Heart right ventricle (tissue), 16 donors: Measurements from ENCODE around the gene LILRA2. TPM values are rescaled to one million over a fixed set of nuclear protein-coding genes. Genes with fewer than 3 reads are reported as not detected.
"Not testable (repeated sequence)": the region's sequence is repeated elsewhere in the genome, so short reads cannot be mapped to it uniquely, and the experiment has no call there.

Experiments
- ATAC-seq, 8 donors: fragments of 200-7000 bp; cut with Tn5 transposase; one replicate each; pipeline ENCODE4 v1.9.1; 2020; ENCODE audit warnings: mild to moderate bottlenecking in 8 of 8, moderate library complexity in 8 of 8, moderate number of reproducible peaks in 1 of 8
- DNase-seq, 2 donors: peaks; one replicate each; pipeline ENCODE4 v3.0.0-alpha.2; 2020
- H3K27ac ChIP-seq, 10 donors: fragments of 200-600 bp; sonication (generic) in 2 of 10; one replicate each; pipeline versions ENCODE4 v1.5.0 to v1.8.0; 2020 to 2022; ENCODE audit warnings: mild to moderate bottlenecking in 3 of 10
- H3K27me3 ChIP-seq, 7 donors: fragments of 200-600 bp; one replicate each; pipeline ENCODE4 v1.8.0; 2021 to 2022; ENCODE audit warnings: mild to moderate bottlenecking in 2 of 7
- H3K36me3 ChIP-seq, 9 donors: fragments of 200-600 bp; sonication (generic) in 1 of 9; one replicate each; pipeline versions ENCODE4 v1.5.0 to v1.8.0; 2020 to 2022; ENCODE audit warnings: mild to moderate bottlenecking in 2 of 9
- H3K4me1 ChIP-seq, 9 donors: fragments of 200-600 bp; sonication (generic) in 1 of 9; one replicate each; pipeline versions ENCODE4 v1.5.0 to v1.8.0; 2020 to 2022; ENCODE audit warnings: mild to moderate bottlenecking in 4 of 9
- H3K4me3 ChIP-seq, 10 donors: fragments of 200-600 bp; sonication (generic) in 2 of 10; one replicate each; pipeline versions ENCODE4 v1.5.0 to v1.8.0; 2020 to 2022; ENCODE audit warnings: mild to moderate bottlenecking in 7 of 10, moderate library complexity in 2 of 10
- H3K9me3 ChIP-seq, 11 donors: fragments of 200-600 bp in 10 of 11; sonication (generic) in 2 of 11; one replicate each; pipeline versions ENCODE4 v1.5.0 to v1.8.0; 2013 to 2022; ENCODE audit warnings: mild to moderate bottlenecking in 2 of 11, control low read depth in 1 of 11, moderate library complexity in 1 of 11
- WGBS, 2 donors: extraction: QIAGEN DNeasy Blood & Tissue Kit; methylation state at CpG; one replicate each; pipeline ENCODE4 v1.1.7; 2013; ENCODE audit warnings: inconsistent platforms in 1 of 2; 5-methylcytosine and 5-hydroxymethylcytosine counted together
- intact Hi-C, 10 donors: fragments of 100-400 bp; cut with DNase I; formaldehyde crosslinking; loops; one replicate each; pipeline versions ENCODE4 v1.11.1 to v1.14.2; 2022
- polyA plus RNA-seq, 2 donors: library from polyadenylated mRNA; stranded (reverse); fragments of 200-250 nt; gene quantifications; one replicate each; pipeline ENCODE4 v1.2.3, GENCODE V29; 2013
- total RNA-seq, 10 donors: library from RNA; stranded (reverse); fragmentation: NEBNext Ultra II Directional in 3 of 10; extraction: Animal tissue kit (Norgen Biotek cat#: 25700) in 3 of 10; gene quantifications; one replicate each; pipeline versions ENCODE4 v1.2.1 to v1.2.4, GENCODE V29; 2021 to 2023
- TF ChIP-seq, protein P1 (sequence below), 9 donors: fragments of 200-600 bp; sonication (generic) in 2 of 9; IDR thresholded peaks; one replicate each; pipeline versions ENCODE4 v1.5.0 to v1.8.0; 2021 to 2022; ENCODE audit warnings: antibody characterized with exemption in 9 of 9, mild to moderate bottlenecking in 5 of 9, moderate library complexity in 1 of 9
- donor health status: Arrhythmogenic right ventricular cardiomyopathy.
- donor health status: ischemic (EF 13 %, LVEDD 7.1; RV severe dilation, severe dysfunction).
- donor health status: healthy with polysubstance abuse.
- donor health status: DM: no; HTN: yes; CAD: no.
- donor health status: DM: no; HTN: no; CAD: no.
- donor health status: ischemic (EF 25% LVEDD 6.9; RV normal size, moderate dysfunction).
- donor health status: ischemic (EF 25% LVEDD 5.7; RV mildly dilated, moderate dysfunction).
- donor health status: healthy.
- donor health status: DM: yes; HTN: yes; CAD: no.
- donor health status: Ischemic cardiomyopathy.
- donor health status: ischemic (EF 35%, LVEDD 5.7; RV mildly dilated, moderate dysfunction).
- donor health status: nonischemic (EF 11% LVEDD 7.7; RV severe dilation, severe dysfunction).
- donor health status: DM: yes; HTN: yes; CAD: no.
- donor health status: PGD.
- donor health status: ischemic (EF 29% LVEDD 5.4; RV normal size, mild dysfunction).
- donor health status: nonischemic (EF 23%, LVEDD 6.1; RV moderate dilation, normal function).

The LILRA2 gene
- total and polyA plus RNA-seq, 12 donors = 0.22 to 3.3 (median 0.97) TPM

DNA sequence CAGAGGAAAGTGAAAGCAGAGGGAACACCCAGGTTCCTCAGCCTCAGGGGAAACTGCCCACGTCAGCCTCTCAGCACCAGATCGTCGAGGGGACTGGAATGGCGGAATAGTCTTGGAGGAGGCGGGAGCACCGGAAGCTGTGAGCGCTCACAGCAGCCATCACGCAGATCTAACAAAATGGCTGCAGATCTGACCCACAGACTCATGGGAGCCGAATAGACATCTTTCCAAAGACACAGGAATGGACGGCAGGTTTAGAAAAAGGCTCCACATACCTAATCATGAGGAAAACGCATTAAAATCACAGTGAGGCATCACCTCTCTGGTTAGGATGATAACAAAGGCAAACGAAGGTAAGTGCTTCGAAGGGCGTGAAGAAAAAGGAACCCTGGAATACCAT lies 11.8 kb upstream of the LILRA2 start:
- Histone ChIP-seq H3K4me3 (no peak overlapping the region), H3K27me3 (peaks cover 0 to 44% (median 22%) of the 10 kb centered on the region in 7 donors), H3K27ac (no peak overlapping the region), H3K4me1 (no peaks in the 10 kb centered on the region), H3K36me3 (no peaks in the 10 kb centered on the region), H3K9me3 (no peaks in the 10 kb centered on the region)
- intact Hi-C loops = no loop called here
- 81 to 83% methylated on average over 14 of the region's 14 CpGs for WGBS, 2 donors
- DNase-seq (no peak), ATAC-seq (no peak)
- TF ChIP-seq, protein P1, sequence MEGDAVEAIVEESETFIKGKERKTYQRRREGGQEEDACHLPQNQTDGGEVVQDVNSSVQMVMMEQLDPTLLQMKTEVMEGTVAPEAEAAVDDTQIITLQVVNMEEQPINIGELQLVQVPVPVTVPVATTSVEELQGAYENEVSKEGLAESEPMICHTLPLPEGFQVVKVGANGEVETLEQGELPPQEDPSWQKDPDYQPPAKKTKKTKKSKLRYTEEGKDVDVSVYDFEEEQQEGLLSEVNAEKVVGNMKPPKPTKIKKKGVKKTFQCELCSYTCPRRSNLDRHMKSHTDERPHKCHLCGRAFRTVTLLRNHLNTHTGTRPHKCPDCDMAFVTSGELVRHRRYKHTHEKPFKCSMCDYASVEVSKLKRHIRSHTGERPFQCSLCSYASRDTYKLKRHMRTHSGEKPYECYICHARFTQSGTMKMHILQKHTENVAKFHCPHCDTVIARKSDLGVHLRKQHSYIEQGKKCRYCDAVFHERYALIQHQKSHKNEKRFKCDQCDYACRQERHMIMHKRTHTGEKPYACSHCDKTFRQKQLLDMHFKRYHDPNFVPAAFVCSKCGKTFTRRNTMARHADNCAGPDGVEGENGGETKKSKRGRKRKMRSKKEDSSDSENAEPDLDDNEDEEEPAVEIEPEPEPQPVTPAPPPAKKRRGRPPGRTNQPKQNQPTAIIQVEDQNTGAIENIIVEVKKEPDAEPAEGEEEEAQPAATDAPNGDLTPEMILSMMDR (IDR thresholded peaks at IDR 0.05) = no peak

DNA sequence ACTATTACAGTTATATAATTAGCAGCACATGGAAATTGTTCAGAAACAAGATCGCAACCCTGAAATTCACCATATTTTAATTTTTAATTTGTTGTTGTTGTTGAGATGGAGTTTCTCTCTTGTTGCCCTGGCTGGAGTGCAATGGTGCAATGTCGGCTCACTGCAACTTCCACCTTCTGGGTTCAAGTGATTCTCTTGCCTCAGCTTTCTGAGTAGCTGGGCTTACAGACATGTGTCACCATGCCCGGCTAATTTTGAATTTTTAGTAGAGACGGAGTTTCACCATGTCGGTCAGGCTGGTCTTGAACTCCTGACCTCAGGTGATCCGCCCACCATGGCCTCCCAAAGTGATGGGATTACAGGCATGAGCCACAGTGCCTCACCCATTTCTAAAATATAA lies 10.4 kb upstream of the LILRA2 start:
- H3K27ac ChIP-seq, DNase-seq, H3K4me1 ChIP-seq, H3K9me3 ChIP-seq, intact Hi-C loops, H3K36me3 ChIP-seq, H3K4me3 ChIP-seq, ATAC-seq: not testable (repeated sequence)
- peaks cover 0 to 49% (median 18%) of the 10 kb centered on the region in 7 donors for H3K27me3 ChIP-seq
- WGBS, 2 donors = 84 to 87% methylated on average over 6 of the region's 6 CpGs

DNA sequence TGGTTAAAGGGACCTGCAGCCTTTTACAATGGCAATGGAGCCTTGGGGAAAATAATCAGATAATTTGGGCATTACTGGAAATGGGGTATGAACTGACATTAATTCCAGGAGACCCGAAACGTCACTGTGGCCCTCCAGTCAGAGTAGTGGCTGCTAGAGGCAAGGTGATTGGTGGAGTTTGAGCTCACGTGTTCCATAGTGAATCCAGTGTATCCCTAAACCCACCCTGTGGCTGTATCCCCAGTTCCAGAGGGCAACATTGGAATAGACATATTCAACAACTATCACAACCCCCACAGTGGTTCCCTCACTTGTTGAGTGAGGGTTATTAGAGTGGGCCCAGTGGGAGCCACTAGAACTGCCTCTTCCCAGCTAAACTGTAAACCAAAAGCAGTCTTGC lies 3.3 kb upstream of the LILRA2 start:
- peaks cover 0 to 35% (median 19%) of the 10 kb centered on the region in 7 donors for H3K27me3 ChIP-seq
- H3K27ac ChIP-seq = no peak overlapping the region
- intact Hi-C loops = no loop called here
- peaks cover 0 to 20% (median 0%) of the 10 kb centered on the region in 9 donors for H3K4me1 ChIP-seq
- TF ChIP-seq, protein P1 (IDR thresholded peaks at IDR 0.05) = no peak
- 58 to 65% methylated on average over 3 of the region's 3 CpGs for WGBS, 2 donors
- H3K9me3 ChIP-seq = no peaks in the 10 kb centered on the region
- no peak for DNase-seq
- H3K36me3 ChIP-seq = no peaks in the 10 kb centered on the region
- no peak for ATAC-seq
- H3K4me3 ChIP-seq = no peak overlapping the region

DNA sequence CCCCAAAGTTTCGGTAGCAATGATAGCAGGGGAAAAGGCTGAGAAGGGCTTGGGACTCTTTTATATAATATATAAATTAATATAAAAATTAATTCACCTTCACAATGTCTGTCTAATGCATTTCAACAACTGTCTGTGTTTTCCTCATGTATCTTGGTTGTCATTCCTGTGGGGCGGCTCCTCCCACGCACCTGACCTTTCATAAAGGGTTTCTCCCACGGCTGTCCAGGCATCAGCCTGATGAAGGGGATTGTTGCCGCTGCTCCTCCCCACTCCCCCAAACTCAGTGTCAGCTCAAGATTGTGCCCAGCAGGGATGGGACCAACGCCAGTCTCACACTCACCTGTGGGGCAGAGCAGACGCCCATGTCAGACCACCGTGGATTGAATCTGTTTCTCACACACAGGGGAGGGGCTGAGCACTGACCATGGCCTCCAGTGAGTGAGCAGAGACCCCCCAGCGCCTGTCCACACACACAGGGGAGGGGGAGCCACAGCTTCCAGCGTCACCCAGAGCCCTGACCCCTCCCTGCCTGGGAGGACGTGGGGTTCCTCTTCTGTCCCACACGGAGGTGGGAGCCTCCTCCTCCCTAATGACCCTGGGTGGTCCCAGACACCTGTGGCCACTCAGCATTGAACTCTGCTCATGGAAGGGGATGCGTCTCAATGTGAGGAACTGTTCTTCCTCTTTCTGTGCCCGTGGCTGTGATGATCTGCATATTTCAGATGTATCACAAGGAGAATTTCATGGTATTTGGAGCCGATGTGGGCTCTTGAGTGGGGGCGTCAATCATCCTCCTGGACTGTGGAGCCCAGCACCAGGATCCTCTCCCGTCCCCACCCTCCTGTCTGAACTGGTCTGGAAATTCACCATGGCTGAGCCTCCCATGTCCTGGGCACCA lies 1.6 kb upstream of the LILRA2 start:
- peaks cover 0 to 33% (median 13%) of the 10 kb centered on the region in 7 donors for H3K27me3 ChIP-seq
- peak overlapping the region in 1 of 10 donors; percentile 79 for H3K27ac ChIP-seq
- H3K9me3 ChIP-seq, DNase-seq, H3K36me3 ChIP-seq, intact Hi-C loops: not testable (repeated sequence)
- H3K4me3 ChIP-seq = peak overlapping the region in 1 of 10 donors; percentile 39
- peaks cover 0 to 20% (median 0%) of the 10 kb centered on the region in 9 donors for H3K4me1 ChIP-seq
- peak in 2 of 8 donors; percentile 26 to 41 for ATAC-seq
- 59 to 63% methylated on average over 17 of the region's 17 CpGs for WGBS, 2 donors

DNA sequence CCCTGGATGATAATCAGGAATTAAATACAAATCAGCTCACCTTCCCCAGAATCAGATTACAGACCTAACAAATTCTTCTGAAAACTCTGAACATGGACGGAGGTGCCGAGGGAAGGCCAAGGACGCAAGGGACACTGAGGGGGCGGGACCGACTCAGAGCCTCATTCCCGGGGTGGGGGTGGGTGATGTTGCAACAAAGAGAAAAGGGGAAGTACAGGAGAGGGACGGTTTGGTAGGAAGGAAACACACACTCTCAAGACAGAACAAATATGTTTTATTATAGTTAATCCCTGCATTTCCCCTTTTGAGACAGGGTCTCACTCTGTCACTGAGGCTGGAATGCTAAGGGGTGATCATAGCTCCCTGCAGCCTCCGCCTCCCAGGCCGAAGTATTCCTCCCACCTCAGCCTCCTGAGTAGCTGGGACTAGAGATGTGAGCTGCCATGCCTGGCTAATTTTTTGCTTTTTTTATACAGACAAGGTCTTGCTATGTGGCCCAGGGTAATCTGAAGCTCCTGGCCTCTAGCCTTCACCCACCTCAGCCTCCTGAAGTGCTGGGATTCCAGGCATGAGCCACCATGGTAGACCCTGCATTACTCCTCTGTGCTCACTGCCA lies 786 bp upstream of the LILRA2 start:
- Histone ChIP-seq H3K4me3 (peak overlapping the region in 3 of 10 donors; percentile 4 to 39 (median 10)), H3K27ac (peak overlapping the region in 2 of 10 donors; percentile 35 to 79), H3K36me3 (no peaks in the 10 kb centered on the region), H3K4me1 (peaks cover 0 to 20% (median 0%) of the 10 kb centered on the region in 9 donors), H3K27me3 (peaks cover 0 to 33% (median 13%) of the 10 kb centered on the region in 7 donors), H3K9me3 (no peaks in the 10 kb centered on the region)
- WGBS, 2 donors = 45 to 66% methylated on average over 9 of the region's 9 CpGs
- intact Hi-C loops = no loop called here
- no peak for DNase-seq
- ATAC-seq = peak in 6 of 8 donors; percentile 44 to 79 (median 71)
- TF ChIP-seq, protein P1 (IDR thresholded peaks at IDR 0.05) = no peak
